ENCODE measurements around the gene ANGPT4. TPM values are rescaled to one million over a fixed set of nuclear protein-coding genes. Genes with fewer than 3 reads are reported as not detected.
"Not testable (repeated sequence)": the region's sequence is repeated elsewhere in the genome, so short reads cannot be mapped to it uniquely, and the experiment has no call there.

Gene ANGPT4
- total RNA-seq, 1 experiment from 2014 or later: not detected

- in situ Hi-C loops (cut with HindIII; ENCODE audit: low pct_unique_long_range_greater_than_20kb, low sequenced_read_pairs): no loop called here
- Histone ChIP-seq H3K36me3 (ENCODE audit: control insufficient read depth, insufficient read depth, low read length) (no peaks in the 10 kb centered on the region), H3K4me1 (ENCODE audit: control insufficient read depth, insufficient read depth, low read length) (peaks cover 7% of the 10 kb centered on the region; the same call in 1 of the 2 replicates), H3K27ac (ENCODE audit: low read length) (no peak overlapping the region), H3K9me3 (ENCODE audit: control insufficient read depth, insufficient read depth, low read depth, low read length) (no peaks in the 10 kb centered on the region), H3K4me3 (ENCODE audit: low read depth in 2 of 2, low read length in 2 of 2) (no peak overlapping the region), H3K27me3 (ENCODE audit: control insufficient read depth, insufficient read depth, low read length) (no peaks in the 10 kb centered on the region)
- no peak for ATAC-seq
- CTCF ChIA-PET: no interaction called here
- POLR2A ChIA-PET: interaction anchor here (0.6 kb wide), 1 partner anchor 1248 kb away, joined by 4 read pairs; no protein-coding TSS in a partner anchor
- intact Hi-C loops (cut with micrococcal nuclease; ENCODE audit: unreplicated experiment): no loop called here
- BruUV-seq (replicated peaks): no TSS peak
- TF ChIP-seq CTCF (IDR thresholded peaks at IDR 0.05) (no peak), SIN3A (IDR thresholded peaks at IDR 0.05; ENCODE audit: borderline replicate concordance, insufficient read depth, low read depth, low read length) (no peak), POLR2AphosphoS5 (IDR thresholded peaks at IDR 0.05; ENCODE audit: low read depth, low read length) (no peak), REST (IDR thresholded peaks at IDR 0.05; ENCODE audit: insufficient read depth in 1 of 2, low read depth in 2 of 2, low read length in 1 of 2) (no peak), TCF7L2 (IDR thresholded peaks at IDR 0.05; ENCODE audit: low read depth, low read length) (no peak)
- DNase-seq (ENCODE audit: low read depth, low spot score): no peak
Observed at GRCh38 chr20:854601-855000, 61.5 kb downstream of the ANGPT4 start.

- BruUV-seq (replicated peaks): no TSS peak
- POLR2A ChIA-PET: no interaction called here
Observed at GRCh38 chr20:853406-853996, 62.6 kb downstream of the ANGPT4 start.

GRCh38 chr20:848731-849130 lies 67.4 kb downstream of the ANGPT4 start:
- DNase-seq (ENCODE audit: low read depth, low spot score); intact Hi-C loops (cut with micrococcal nuclease; ENCODE audit: unreplicated experiment): not testable (repeated sequence)

More at GRCh38 chr20:853406-853996, 62.6 kb downstream of the ANGPT4 start:
- Histone ChIP-seq H3K4me3 (ENCODE audit: low read depth in 2 of 2, low read length in 2 of 2) (no peak overlapping the region), H3K9me3 (ENCODE audit: control insufficient read depth, insufficient read depth, low read depth, low read length) (no peaks in the 10 kb centered on the region), H3K27me3 (ENCODE audit: control insufficient read depth, insufficient read depth, low read length) (no peaks in the 10 kb centered on the region), H3K27ac (ENCODE audit: low read length) (no peak overlapping the region), H3K36me3 (ENCODE audit: control insufficient read depth, insufficient read depth, low read length) (no peaks in the 10 kb centered on the region), H3K4me1 (ENCODE audit: control insufficient read depth, insufficient read depth, low read length) (peaks cover 7% of the 10 kb centered on the region; the same call in 1 of the 2 replicates)
- DNase-seq (ENCODE audit: low read depth, low spot score) (no peak), ATAC-seq (no peak)
- no peak for TF ChIP-seq REST (IDR thresholded peaks at IDR 0.05; ENCODE audit: insufficient read depth in 1 of 2, low read depth in 2 of 2, low read length in 1 of 2)
- CTCF ChIA-PET: no interaction called here
- intact Hi-C loops (cut with micrococcal nuclease; ENCODE audit: unreplicated experiment): no loop called here
- in situ Hi-C loops (cut with HindIII; ENCODE audit: low pct_unique_long_range_greater_than_20kb, low sequenced_read_pairs): no loop called here

More at GRCh38 chr20:848731-849130, 67.4 kb downstream of the ANGPT4 start:
- H3K4me1 ChIP-seq (ENCODE audit: control insufficient read depth, insufficient read depth, low read length); H3K27me3 ChIP-seq (ENCODE audit: control insufficient read depth, insufficient read depth, low read length); ATAC-seq; H3K9me3 ChIP-seq (ENCODE audit: control insufficient read depth, insufficient read depth, low read depth, low read length); in situ Hi-C loops (cut with HindIII; ENCODE audit: low pct_unique_long_range_greater_than_20kb, low sequenced_read_pairs); H3K27ac ChIP-seq (ENCODE audit: low read length); H3K36me3 ChIP-seq (ENCODE audit: control insufficient read depth, insufficient read depth, low read length); BruUV-seq (replicated peaks); H3K4me3 ChIP-seq (ENCODE audit: low read depth in 2 of 2, low read length in 2 of 2); POLR2A ChIA-PET: not testable (repeated sequence)
- CTCF ChIA-PET: interaction anchor here (0.6 kb wide), 1 partner anchor 20 kb away, joined by 6 read pairs; no protein-coding TSS in a partner anchor
